ENCODE results near the gene CHMP4A.

DNA sequence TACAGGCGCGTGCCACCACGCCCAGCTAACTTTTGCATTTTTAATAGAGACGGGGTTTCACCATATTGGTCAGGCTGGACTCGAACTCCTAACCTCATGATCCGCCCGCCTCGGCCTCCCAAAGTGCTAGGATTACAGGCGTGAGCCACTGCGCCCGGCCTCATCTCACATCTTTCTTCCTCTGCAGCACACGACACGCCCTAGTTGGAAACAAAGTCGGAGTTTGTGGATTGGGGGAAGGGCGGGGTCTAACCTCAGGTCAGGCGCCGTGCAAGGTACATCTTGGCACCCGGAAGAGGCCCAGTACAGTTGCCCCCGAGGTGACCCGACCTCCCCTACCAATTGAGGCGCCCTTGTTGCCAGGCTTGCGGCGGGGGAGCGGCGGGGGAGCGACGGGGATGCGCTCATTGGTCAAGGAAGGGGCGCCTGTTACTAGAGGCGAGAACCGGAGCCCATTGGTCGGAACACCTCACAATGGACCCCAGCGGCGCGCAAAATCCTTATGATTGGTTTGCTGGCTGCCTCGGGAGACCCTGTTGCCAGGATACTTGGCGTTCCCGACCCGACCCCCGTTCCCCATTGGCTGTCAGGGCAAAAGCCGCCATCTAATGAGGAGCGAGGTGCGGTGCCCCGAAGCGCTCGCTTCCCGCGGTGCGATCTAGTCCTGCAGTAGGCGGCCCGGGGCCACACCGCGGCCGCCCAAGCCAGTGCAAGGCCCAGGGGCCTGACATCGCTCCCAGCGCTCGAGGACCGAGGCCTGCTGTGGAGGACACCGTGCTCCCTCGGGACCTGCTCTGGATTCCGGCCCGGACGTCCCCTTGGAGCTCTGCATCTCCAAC is 41.6 kb downstream of the CHMP4A start, which contains the start of gene REC8:
- TF ChIP-seq POLR2A (IDR thresholded peaks at IDR 0.05) (peak in 1 of 2 donors; percentile 37), EP300 (IDR thresholded peaks at IDR 0.05) (no peak), POLR2AphosphoS5 (IDR thresholded peaks at IDR 0.05) (no peak)
- TF ChIP-seq, protein P1, sequence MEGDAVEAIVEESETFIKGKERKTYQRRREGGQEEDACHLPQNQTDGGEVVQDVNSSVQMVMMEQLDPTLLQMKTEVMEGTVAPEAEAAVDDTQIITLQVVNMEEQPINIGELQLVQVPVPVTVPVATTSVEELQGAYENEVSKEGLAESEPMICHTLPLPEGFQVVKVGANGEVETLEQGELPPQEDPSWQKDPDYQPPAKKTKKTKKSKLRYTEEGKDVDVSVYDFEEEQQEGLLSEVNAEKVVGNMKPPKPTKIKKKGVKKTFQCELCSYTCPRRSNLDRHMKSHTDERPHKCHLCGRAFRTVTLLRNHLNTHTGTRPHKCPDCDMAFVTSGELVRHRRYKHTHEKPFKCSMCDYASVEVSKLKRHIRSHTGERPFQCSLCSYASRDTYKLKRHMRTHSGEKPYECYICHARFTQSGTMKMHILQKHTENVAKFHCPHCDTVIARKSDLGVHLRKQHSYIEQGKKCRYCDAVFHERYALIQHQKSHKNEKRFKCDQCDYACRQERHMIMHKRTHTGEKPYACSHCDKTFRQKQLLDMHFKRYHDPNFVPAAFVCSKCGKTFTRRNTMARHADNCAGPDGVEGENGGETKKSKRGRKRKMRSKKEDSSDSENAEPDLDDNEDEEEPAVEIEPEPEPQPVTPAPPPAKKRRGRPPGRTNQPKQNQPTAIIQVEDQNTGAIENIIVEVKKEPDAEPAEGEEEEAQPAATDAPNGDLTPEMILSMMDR (IDR thresholded peaks at IDR 0.05) = no peak

Measured in gastroesophageal sphincter (tissue), 3 donors.